Stomach (tissue), 9 donors: ENCODE results near the gene TTC7B. TPM values are rescaled to one million over a fixed set of nuclear protein-coding genes. Genes with fewer than 3 reads are reported as not detected.

ENCODE experiments used
- DNase-seq, 2 donors: peaks; one replicate each; pipeline versions ENCODE4 v3.0.0 to v3.0.0-alpha.2; 2013 to 2019
- H3K27ac ChIP-seq, 5 donors: fragments of 200-600 bp in 4 of 5; sonication (generic) in 4 of 5; one replicate each; pipeline ENCODE4 v1.5.1; 2013 to 2019; ENCODE audit warnings: mild to moderate bottlenecking in 1 of 5, moderate library complexity in 1 of 5
- H3K27me3 ChIP-seq, 3 donors: fragments of 200-600 bp; sonication (generic); one replicate each; pipeline ENCODE4 v1.5.1; 2017 to 2019; ENCODE audit warnings: mixed run types in 1 of 3
- H3K36me3 ChIP-seq, 4 donors: fragments of 200-600 bp; sonication (generic); 1 replicate in 3 of 4; 2 replicates in 1 of 4; pipeline ENCODE4 v1.5.1; 2016 to 2019
- H3K4me1 ChIP-seq, 4 donors: fragments of 200-600 bp; sonication (generic); one replicate each; pipeline ENCODE4 v1.5.1; 2016 to 2019
- H3K4me3 ChIP-seq, 4 donors: fragments of 200-600 bp; sonication (generic) in 3 of 4; one replicate each; pipeline ENCODE4 v1.5.1; 2016 to 2019; ENCODE audit warnings: mild to moderate bottlenecking in 1 of 4
- H3K9me3 ChIP-seq, 4 donors: fragments of 200-600 bp; sonication (generic); one replicate each; pipeline ENCODE4 v1.5.1; 2016 to 2019
- CTCF ChIP-seq, 7 experiments: fragments of 450-650 bp in 4 of 7; fragments of 200-600 bp in 3 of 7; sonication (generic) in 3 of 7; IDR thresholded peaks; one replicate each; pipeline ENCODE4 v1.5.1; 2016 to 2019; ENCODE audit warnings: antibody characterized with exemption in 7 of 7, control low read depth in 2 of 7, mild to moderate bottlenecking in 1 of 7
- EP300 ChIP-seq: sonication (generic); formaldehyde crosslinking; IDR thresholded peaks from one replicate; pipeline ENCODE4 v1.6.1; 2017; ENCODE audit warnings: antibody characterized with exemption
- POLR2A ChIP-seq, 4 donors: fragments of 450-650 bp; IDR thresholded peaks; one replicate each; pipeline ENCODE4 v1.6.1; 2016; ENCODE audit warnings: antibody characterized with exemption in 4 of 4, control low read depth in 2 of 4, mild to moderate bottlenecking in 1 of 4, moderate library complexity in 1 of 4
- POLR2AphosphoS5 ChIP-seq, 3 donors: sonication (generic); formaldehyde crosslinking; IDR thresholded peaks; one replicate each; pipeline ENCODE4 v1.6.1; 2016; ENCODE audit warnings: antibody characterized with exemption in 3 of 3
- WGBS, 5 donors: extraction: QIAGEN DNeasy Blood & Tissue Kit in 3 of 5; methylation state at CpG; one replicate each; pipeline versions ENCODE4 v1.1.5 to v1.1.7; 2013 to 2018; 5-methylcytosine and 5-hydroxymethylcytosine counted together
- intact Hi-C: fragments of 100-400 bp; cut with DNase I; formaldehyde crosslinking; loops from one replicate; pipeline ENCODE4 v1.15.1; 2023; ENCODE audit warnings: low total_unique reads
- polyA plus RNA-seq, 3 donors: library from polyadenylated mRNA; stranded (reverse); fragments of 200-250 nt; gene quantifications; one replicate each; pipeline ENCODE4 v1.2.3, GENCODE V29; 2013
- total RNA-seq, 5 donors: library from RNA; depleted of rRNA; stranded (reverse); fragments of >200 nt; gene quantifications; one replicate each; pipeline versions ENCODE4 v1.1.0 to v1.2.3, GENCODE V29; 2014 to 2016
- donor health status: healthy with polysubstance abuse.
- donor health status: Bipolar disorder and iron deficiency.
- donor health status: healthy.

TTC7B gene
- total and polyA plus RNA-seq, 8 donors, result 6.8 to 110 (median 17.7) TPM

DNA sequence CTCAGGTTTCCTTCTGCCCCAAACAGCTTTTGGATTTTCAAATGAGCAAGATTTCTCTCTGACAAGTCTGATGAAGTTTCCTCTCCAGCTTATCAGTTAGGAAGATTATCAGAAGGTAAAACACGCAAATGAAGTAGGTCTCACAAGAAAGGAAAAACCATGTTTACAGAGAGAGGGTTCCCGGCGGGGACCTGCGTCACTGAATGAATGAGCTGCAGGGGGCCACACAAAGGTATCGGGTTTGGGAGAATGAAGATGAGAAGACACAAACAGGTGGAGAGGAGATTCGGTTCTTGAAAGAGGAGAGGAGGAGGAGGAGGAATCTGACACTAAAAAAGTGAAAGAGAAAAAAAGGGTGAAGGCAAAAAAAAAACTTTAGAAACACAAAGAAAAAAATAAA lies 210.8 kb downstream of the TTC7B start:
- Histone ChIP-seq H3K27me3 (no peaks in the 10 kb centered on the region), H3K9me3 (no peaks in the 10 kb centered on the region), H3K4me3 (no peak overlapping the region), H3K36me3 (peaks cover 0 to 14% (median 4%) of the 10 kb centered on the region in 4 donors), H3K4me1 (peaks cover 0 to 12% (median 4%) of the 10 kb centered on the region in 4 donors), H3K27ac (no peak overlapping the region)
- WGBS, 5 donors, result 37 to 54% (median 49%) methylated on average over 6 of the region's 6 CpGs
- TF ChIP-seq CTCF (IDR thresholded peaks at IDR 0.05), result no peak
- TF ChIP-seq POLR2AphosphoS5 (IDR thresholded peaks at IDR 0.05), result no peak
- no peak for TF ChIP-seq EP300
- TF ChIP-seq POLR2A (IDR thresholded peaks at IDR 0.05), result no peak
- no peak for DNase-seq
- intact Hi-C loops, result no loop called here

- 32 to 60% (median 53%) methylated on average over 6 of the region's 6 CpGs for WGBS, 5 donors
- Histone ChIP-seq H3K27ac (no peak overlapping the region), H3K4me1 (peaks cover 0 to 20% (median 8%) of the 10 kb centered on the region in 4 donors), H3K36me3 (peaks cover 0 to 8% (median 2%) of the 10 kb centered on the region in 4 donors), H3K27me3 (no peaks in the 10 kb centered on the region), H3K9me3 (no peaks in the 10 kb centered on the region), H3K4me3 (no peak overlapping the region)
- TF ChIP-seq EP300, result no peak
- TF ChIP-seq POLR2AphosphoS5 (IDR thresholded peaks at IDR 0.05), result no peak
- no peak for TF ChIP-seq POLR2A (IDR thresholded peaks at IDR 0.05)
- TF ChIP-seq CTCF (IDR thresholded peaks at IDR 0.05), result no peak
- no peak for DNase-seq
- intact Hi-C loops, result no loop called here
Measured at GRCh38 chr14:90604356-90604755, 211.9 kb downstream of the TTC7B start.

- Histone ChIP-seq H3K4me1 (peaks cover 0 to 16% (median 8%) of the 10 kb centered on the region in 4 donors), H3K27ac (no peak overlapping the region), H3K36me3 (peaks cover 0 to 6% (median 2%) of the 10 kb centered on the region in 4 donors), H3K4me3 (no peak overlapping the region), H3K27me3 (no peaks in the 10 kb centered on the region), H3K9me3 (no peaks in the 10 kb centered on the region)
- TF ChIP-seq CTCF (IDR thresholded peaks at IDR 0.05) (no peak), POLR2AphosphoS5 (IDR thresholded peaks at IDR 0.05) (no peak), EP300 (no peak), POLR2A (IDR thresholded peaks at IDR 0.05) (no peak)
- no peak for DNase-seq
- intact Hi-C loops, result no loop called here
- 70 to 86% (median 80%) methylated on average over 3 of the region's 3 CpGs for WGBS, 5 donors
Measured at GRCh38 chr14:90603841-90604240, 212.4 kb downstream of the TTC7B start.

DNA sequence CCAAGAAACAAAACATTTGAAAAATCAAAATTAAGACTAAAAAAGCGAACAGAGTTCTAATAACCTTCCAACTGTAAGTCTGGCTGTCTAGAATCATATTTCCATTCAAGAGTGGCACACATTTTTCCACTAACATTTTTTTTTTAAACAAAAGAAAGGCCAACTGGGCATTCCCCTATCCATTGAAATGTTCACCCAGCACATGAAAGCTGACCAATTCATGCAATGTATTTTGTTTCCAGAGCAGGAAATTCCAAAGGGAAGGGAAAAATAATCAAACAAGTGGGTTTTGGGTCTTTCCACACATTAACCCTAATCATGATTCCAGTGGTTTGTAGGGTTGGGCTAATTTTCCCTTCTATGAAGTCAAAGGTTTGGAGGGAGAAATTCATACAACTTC lies 212.9 kb downstream of the TTC7B start:
- TF ChIP-seq POLR2A (IDR thresholded peaks at IDR 0.05) (no peak), EP300 (no peak), POLR2AphosphoS5 (IDR thresholded peaks at IDR 0.05) (no peak), CTCF (IDR thresholded peaks at IDR 0.05) (no peak)
- Histone ChIP-seq H3K4me1 (peaks cover 0 to 13% (median 6%) of the 10 kb centered on the region in 4 donors), H3K4me3 (no peak overlapping the region), H3K9me3 (no peaks in the 10 kb centered on the region), H3K27ac (no peak overlapping the region), H3K36me3 (peaks cover 0 to 3% (median under 1%) of the 10 kb centered on the region in 4 donors), H3K27me3 (no peaks in the 10 kb centered on the region)
- no peak for DNase-seq
- intact Hi-C loops, result no loop called here
- 86 to 92% (median 91%) methylated on average over 1 of the region's 1 CpG for WGBS, 5 donors
